Measurements from ENCODE around the gene TMEM63A. TPM values are rescaled to one million over a fixed set of nuclear protein-coding genes. Genes with fewer than 3 reads are reported as not detected.

Gene TMEM63A
- 4.2 and 8.5 TPM in 2 replicates for total RNA-seq

DNA sequence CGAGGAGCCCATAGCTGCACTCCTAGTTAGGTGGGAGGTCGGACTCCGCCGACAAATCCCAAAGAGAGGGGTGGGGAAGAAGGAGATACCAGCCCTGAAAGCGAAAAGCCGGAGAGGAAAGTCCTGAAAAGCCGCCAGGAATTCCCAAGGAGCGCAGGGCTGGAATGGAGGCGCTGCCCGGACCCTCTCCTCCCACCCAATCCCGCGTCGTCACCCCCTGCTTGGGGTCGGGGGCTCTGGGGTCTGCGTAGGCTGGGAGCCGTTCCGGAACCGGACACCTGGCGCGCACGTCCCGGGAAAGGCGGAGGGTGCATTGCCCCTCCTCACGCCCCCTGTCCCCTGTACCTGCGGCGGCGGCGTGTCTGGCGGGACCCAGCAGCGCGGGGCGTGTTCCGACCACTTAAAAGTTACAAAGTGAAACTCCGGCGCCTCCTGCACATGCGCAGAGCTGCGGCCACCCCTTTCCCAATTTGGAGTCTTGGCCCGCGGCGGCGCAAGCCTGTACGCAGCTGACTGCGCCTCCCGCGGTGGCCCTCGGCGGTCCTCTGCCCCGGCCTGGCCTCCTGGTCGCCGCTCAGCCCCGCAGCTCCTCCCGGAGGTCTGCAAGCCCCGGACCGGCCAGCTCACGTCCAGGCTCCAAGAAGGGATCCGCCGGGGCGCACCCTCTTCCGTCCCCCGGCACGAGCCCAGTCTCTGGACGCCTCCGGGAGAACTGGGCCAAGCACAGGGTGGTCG is at the start of gene TMEM63A:
TMEM63A (minus strand) TSS at position 422 of the 735 bp plus-strand sequence. CDS start 4,800 bp downstream, outside the sequence.

DNA sequence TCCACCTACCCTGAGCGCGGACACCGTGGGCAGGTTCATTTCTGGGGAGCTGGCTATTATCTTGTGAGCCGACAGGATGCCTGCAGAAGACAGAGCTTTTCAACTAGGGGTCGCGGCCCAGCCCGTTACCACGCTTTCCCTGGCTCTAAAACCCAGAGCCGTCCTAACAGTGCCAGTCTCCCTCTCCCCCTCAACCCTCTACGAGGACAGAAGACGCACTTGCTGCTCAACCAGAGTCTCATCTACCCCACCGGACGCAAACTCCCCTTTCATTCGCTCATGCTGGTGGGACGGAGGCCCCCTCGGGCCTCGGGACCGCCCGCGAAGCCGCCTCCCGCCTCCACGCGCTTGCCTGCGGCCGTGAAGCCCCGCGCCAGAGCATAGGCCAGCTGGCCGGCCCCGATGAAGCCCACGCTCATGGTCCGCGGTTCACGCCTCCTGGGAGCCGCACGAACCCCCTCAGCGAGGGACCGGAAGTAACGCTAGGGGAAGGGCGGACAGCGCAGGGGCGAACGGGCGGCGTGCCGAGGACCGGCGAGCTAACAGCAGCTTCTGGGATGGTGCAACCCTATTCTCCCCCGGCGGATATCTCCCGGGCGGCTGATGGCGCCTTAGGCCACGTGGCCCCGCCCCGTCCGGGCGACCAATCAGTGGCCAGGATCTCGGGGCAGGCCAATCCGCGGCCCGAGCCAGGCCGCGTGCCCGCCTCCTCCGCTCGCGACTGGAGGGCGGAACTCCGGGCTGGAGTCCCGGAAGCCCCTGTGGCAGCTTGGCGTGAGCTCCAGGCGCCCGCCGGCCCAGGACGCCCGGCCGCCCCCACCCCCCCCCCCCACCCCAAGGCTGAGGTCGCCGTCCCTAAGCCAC is 41.7 kb upstream of the TMEM63A start, which contains the start of gene PYCR2:
PYCR2 (minus strand) TSS at position 559 of the 864 bp plus-strand sequence; CDS start at position 419, 140 bp downstream.

DNA sequence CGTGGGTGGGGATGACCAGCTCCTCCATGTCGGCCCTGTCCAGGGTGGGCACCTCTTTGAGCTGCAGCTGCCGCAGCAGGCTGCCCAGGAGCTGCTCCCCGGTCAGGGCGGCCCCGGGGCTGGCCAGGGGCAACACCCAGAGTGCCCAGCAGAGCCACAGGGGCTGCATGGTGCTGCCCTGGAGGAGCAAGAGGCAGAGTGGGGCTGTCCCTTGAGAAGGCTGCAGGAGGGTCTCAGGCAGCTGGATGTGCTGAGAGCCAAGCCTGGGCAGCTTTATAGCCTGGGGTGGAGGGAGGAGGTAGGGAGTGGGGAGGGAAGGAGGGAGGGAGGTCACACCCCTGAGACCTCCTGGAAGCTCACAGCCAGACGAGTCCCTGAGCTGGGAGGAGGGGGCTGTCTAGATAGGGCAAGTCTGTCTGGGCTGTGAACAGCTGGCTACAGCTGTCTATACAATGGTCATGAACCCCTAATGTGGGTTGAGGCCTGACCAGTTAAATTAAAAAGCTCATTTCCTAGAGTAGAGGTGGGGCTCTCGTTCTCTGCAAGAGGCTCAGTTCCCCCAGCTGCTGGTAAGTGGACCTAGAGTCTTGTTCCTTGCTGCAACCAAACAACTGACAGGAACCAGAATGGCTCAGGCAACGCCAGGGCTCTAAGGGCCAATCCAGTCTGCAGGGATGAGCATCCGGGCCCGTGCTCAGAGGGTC is 6.9 kb upstream of the TMEM63A start, which contains the start of gene LEFTY1:
LEFTY1 (minus strand) TSS at position 249 of the 704 bp plus-strand sequence; CDS start at position 169, 80 bp downstream.

DNA sequence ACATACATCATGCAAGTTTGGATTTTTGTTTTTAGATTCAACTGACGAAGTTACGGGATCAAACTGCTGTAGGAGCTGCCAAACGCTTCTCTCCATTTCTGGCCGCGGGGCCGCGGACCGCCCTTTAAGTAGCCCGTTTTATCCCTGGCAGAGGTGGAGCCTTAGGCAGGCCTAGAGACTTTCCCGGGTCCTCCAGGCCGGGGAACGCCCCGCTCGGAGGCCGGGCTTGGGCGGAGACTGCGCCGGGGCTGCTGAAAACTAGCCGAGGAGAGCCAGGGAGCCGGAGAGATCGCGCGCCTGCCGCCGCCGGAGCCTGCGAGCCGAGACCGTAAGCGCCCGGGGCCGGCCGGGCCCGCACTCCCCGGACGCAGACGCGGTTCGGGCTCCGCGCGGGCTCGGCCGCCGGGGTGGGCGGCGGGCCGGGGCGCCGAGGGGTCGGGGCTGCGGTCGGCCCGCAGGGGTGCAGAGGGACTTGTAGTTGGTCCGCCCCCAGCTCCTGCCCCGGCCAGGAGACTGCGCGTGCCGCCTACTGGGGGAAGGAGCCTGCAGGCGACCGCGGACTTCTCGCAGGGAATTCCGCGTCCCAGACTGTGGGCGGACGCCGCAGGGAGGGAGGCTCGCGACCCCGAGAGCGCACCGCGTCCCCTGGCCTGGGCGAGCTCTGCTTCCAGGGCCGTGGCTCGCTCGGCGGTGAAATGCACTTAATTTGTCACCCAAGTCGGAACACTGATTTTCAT is 72.2 kb downstream of the TMEM63A start, which contains the start of gene EPHX1:
EPHX1 (plus strand) TSS at position 283 of the 737 bp plus-strand sequence. CDS start 18,606 bp downstream, outside the sequence.

Other genes starting within 250 kb of the TMEM63A start
- 26.3 and 33.6 TPM in 2 replicates for gene ENAH, start 229.3 kb downstream of the TMEM63A start, total RNA-seq
- gene SRP9, start 104.6 kb downstream of the TMEM63A start, total RNA-seq: 330 and 369 TPM in 2 replicates
- 9.8 and 13.8 TPM in 2 replicates for gene EPHX1, start 72.3 kb downstream of the TMEM63A start, total RNA-seq
- not detected in 2 replicates for gene LEFTY1, start 6.8 kb upstream of the TMEM63A start, total RNA-seq
- 42.7 and 48.6 TPM in 2 replicates for gene PYCR2, start 41.9 kb upstream of the TMEM63A start, total RNA-seq
- gene LEFTY2, start 58.8 kb upstream of the TMEM63A start, total RNA-seq: under 0.01 TPM in 1 of 2 replicates, not detected in the other
- gene SDE2, start 117.0 kb upstream of the TMEM63A start, total RNA-seq: 8.3 and 11.6 TPM in 2 replicates
- gene H3-3A, start 180.3 kb upstream of the TMEM63A start, total RNA-seq: 245 and 254 TPM in 2 replicates

All from bronchus fibroblast of lung (primary cell).